SK-N-SH treated with all-trans-retinoic acid at 6 μM for 48 hours (cell line): ENCODE results near the gene TFEB.
"Not testable (repeated sequence)": the region's sequence is repeated elsewhere in the genome, so short reads cannot be mapped to it uniquely, and the experiment has no call there.

Experiments
- ATAC-seq: fragments of 200-7000 bp; cut with Tn5 transposase; 3 replicates; pipeline ENCODE4 v1.9.1; 2020; ENCODE audit warnings: mild to moderate bottlenecking, moderate library complexity
- ARNTL ChIP-seq: fragments of 450-650 bp; formaldehyde crosslinking; IDR thresholded peaks from 2 replicates; pipeline ENCODE4 v1.5.0; 2020; ENCODE audit warnings: low read depth, mild to moderate bottlenecking, moderate library complexity, borderline replicate concordance
- BACH2 ChIP-seq: fragments of 250-450 bp; sonication (Bioruptor Pico); IDR thresholded peaks from 2 replicates; pipeline ENCODE4 v1.9.0; 2021; ENCODE audit warnings: mild to moderate bottlenecking, borderline replicate concordance
- CSDC2 ChIP-seq: fragments of 250-450 bp; sonication (Bioruptor Pico); IDR thresholded peaks from 2 replicates; pipeline ENCODE4 v1.5.0; 2020; ENCODE audit warnings: mild to moderate bottlenecking, moderate library complexity
- ESRRG ChIP-seq: fragments of 250-450 bp; sonication (Bioruptor Pico); IDR thresholded peaks from 2 replicates; pipeline ENCODE4 v1.6.1; 2021; ENCODE audit warnings: mild to moderate bottlenecking
- GLIS3 ChIP-seq: fragments of 250-450 bp; sonication (Bioruptor Pico); IDR thresholded peaks from 2 replicates; pipeline ENCODE4 v1.5.0; 2020; ENCODE audit warnings: mild to moderate bottlenecking, moderate library complexity
- ISL1 ChIP-seq: fragments of 250-450 bp; sonication (Bioruptor Pico); IDR thresholded peaks from 2 replicates; pipeline ENCODE4 v2.1.2; 2022; ENCODE audit warnings: mild to moderate bottlenecking, moderate library complexity
- OSR1 ChIP-seq: fragments of 250-450 bp; sonication (Bioruptor Pico); IDR thresholded peaks from 2 replicates; pipeline ENCODE4 v1.8.0; 2022; ENCODE audit warnings: moderate library complexity, mild to moderate bottlenecking, inconsistent platforms
- PATZ1 ChIP-seq: fragments of 250-450 bp; sonication (Bioruptor Pico); IDR thresholded peaks from 2 replicates; pipeline ENCODE4 v1.8.0; 2020; ENCODE audit warnings: mild to moderate bottlenecking, moderate library complexity, borderline replicate concordance
- PPARA ChIP-seq: fragments of 250-450 bp; sonication (Bioruptor Pico); IDR thresholded peaks from 2 replicates; pipeline ENCODE4 v1.5.0; 2020; ENCODE audit warnings: mild to moderate bottlenecking, borderline replicate concordance
- RARB ChIP-seq: fragments of 250-450 bp; sonication (Bioruptor Pico); IDR thresholded peaks from 2 replicates; pipeline ENCODE4 v1.8.0; 2021; ENCODE audit warnings: mild to moderate bottlenecking, moderate library complexity
- SNAI2 ChIP-seq: fragments of 250-450 bp; sonication (Bioruptor Pico); IDR thresholded peaks from 2 replicates; pipeline ENCODE4 v1.5.0; 2020; ENCODE audit warnings: mild to moderate bottlenecking, moderate library complexity
- TOX ChIP-seq: fragments of 250-450 bp; sonication (Bioruptor Pico); IDR thresholded peaks from 2 replicates; pipeline ENCODE4 v1.8.0; 2021; ENCODE audit warnings: mild to moderate bottlenecking, moderate library complexity, borderline replicate concordance
- ZC3H10 ChIP-seq: fragments of 250-450 bp; sonication (Bioruptor Pico); IDR thresholded peaks from 2 replicates; pipeline ENCODE4 v1.5.1; 2021; ENCODE audit warnings: mild to moderate bottlenecking, moderate library complexity
- ZFP3 ChIP-seq: fragments of 250-450 bp; sonication (Bioruptor Pico); IDR thresholded peaks from 2 replicates; pipeline ENCODE4 v1.5.0; 2020; ENCODE audit warnings: mild to moderate bottlenecking, moderate library complexity
- ZFP30 ChIP-seq: fragments of 450-650 bp; formaldehyde crosslinking; IDR thresholded peaks from 2 replicates; pipeline ENCODE4 v1.5.0; 2022; ENCODE audit warnings: mild to moderate bottlenecking, moderate library complexity
- ZNF565 ChIP-seq: fragments of 450-650 bp; formaldehyde crosslinking; conservative IDR thresholded peaks from 2 replicates; pipeline ENCODE4 v1.5.0; 2020; ENCODE audit warnings: low read depth, mild to moderate bottlenecking, moderate library complexity
- ZNF70 ChIP-seq: fragments of 450-650 bp; formaldehyde crosslinking; IDR thresholded peaks from 2 replicates; pipeline ENCODE4 v1.5.0; 2020; ENCODE audit warnings: mild to moderate bottlenecking, moderate library complexity
- ZNF8 ChIP-seq: fragments of 450-650 bp; formaldehyde crosslinking; IDR thresholded peaks from 2 replicates; pipeline ENCODE4 v1.5.0; 2020; ENCODE audit warnings: mild to moderate bottlenecking, moderate library complexity
- TF ChIP-seq, protein P1 (sequence below): fragments of 250-450 bp; sonication (Bioruptor Pico); IDR thresholded peaks from 2 replicates; pipeline ENCODE4 v1.5.0; 2020; ENCODE audit warnings: mild to moderate bottlenecking, moderate library complexity
- TF ChIP-seq, protein P2 (sequence below): fragments of 250-450 bp; sonication (Bioruptor Pico); IDR thresholded peaks from 2 replicates; pipeline ENCODE4 v1.5.1; 2021; ENCODE audit warnings: mild to moderate bottlenecking, moderate library complexity
- TF ChIP-seq, protein P3 (sequence below): fragments of 250-450 bp; sonication (Bioruptor Pico); IDR thresholded peaks from 2 replicates; pipeline ENCODE4 v1.8.0; 2021; ENCODE audit warnings: low read depth, mild to moderate bottlenecking, moderate library complexity, borderline replicate concordance

Gene TFEB

GRCh38 chr6:41767112-41767833 lies 31.9 kb upstream of the TFEB start (continued):
- TF ChIP-seq, protein P1, sequence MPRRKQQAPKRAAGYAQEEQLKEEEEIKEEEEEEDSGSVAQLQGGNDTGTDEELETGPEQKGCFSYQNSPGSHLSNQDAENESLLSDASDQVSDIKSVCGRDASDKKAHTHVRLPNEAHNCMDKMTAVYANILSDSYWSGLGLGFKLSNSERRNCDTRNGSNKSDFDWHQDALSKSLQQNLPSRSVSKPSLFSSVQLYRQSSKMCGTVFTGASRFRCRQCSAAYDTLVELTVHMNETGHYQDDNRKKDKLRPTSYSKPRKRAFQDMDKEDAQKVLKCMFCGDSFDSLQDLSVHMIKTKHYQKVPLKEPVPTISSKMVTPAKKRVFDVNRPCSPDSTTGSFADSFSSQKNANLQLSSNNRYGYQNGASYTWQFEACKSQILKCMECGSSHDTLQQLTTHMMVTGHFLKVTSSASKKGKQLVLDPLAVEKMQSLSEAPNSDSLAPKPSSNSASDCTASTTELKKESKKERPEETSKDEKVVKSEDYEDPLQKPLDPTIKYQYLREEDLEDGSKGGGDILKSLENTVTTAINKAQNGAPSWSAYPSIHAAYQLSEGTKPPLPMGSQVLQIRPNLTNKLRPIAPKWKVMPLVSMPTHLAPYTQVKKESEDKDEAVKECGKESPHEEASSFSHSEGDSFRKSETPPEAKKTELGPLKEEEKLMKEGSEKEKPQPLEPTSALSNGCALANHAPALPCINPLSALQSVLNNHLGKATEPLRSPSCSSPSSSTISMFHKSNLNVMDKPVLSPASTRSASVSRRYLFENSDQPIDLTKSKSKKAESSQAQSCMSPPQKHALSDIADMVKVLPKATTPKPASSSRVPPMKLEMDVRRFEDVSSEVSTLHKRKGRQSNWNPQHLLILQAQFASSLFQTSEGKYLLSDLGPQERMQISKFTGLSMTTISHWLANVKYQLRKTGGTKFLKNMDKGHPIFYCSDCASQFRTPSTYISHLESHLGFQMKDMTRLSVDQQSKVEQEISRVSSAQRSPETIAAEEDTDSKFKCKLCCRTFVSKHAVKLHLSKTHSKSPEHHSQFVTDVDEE (CRISPR knock-in tag) = peak; percentile 62
- TF ChIP-seq TOX (CRISPR knock-in tag) = no peak

- ATAC-seq = not testable (repeated sequence)
These were observed 30.7 kb upstream of the TFEB start for GRCh38 chr6:41766043-41766664.

- no peak for TF ChIP-seq ZFP30 (CRISPR knock-in tag)
- TF ChIP-seq ZNF565 (CRISPR knock-in tag) = no peak
- no peak for TF ChIP-seq TOX (CRISPR knock-in tag)
- no peak for TF ChIP-seq ZNF70
- TF ChIP-seq PATZ1 (CRISPR knock-in tag) = no peak
- no peak for TF ChIP-seq ESRRG (CRISPR knock-in tag)
- no peak for TF ChIP-seq ARNTL (CRISPR knock-in tag)
- no peak for TF ChIP-seq OSR1 (CRISPR knock-in tag)
- TF ChIP-seq ZFP3 (CRISPR knock-in tag) = no peak
- TF ChIP-seq BACH2 (CRISPR knock-in tag) = no peak
- no peak for TF ChIP-seq ISL1 (CRISPR knock-in tag)
- no peak for TF ChIP-seq GLIS3 (CRISPR knock-in tag)
- no peak for TF ChIP-seq RARB (CRISPR knock-in tag)
- TF ChIP-seq, protein P2, sequence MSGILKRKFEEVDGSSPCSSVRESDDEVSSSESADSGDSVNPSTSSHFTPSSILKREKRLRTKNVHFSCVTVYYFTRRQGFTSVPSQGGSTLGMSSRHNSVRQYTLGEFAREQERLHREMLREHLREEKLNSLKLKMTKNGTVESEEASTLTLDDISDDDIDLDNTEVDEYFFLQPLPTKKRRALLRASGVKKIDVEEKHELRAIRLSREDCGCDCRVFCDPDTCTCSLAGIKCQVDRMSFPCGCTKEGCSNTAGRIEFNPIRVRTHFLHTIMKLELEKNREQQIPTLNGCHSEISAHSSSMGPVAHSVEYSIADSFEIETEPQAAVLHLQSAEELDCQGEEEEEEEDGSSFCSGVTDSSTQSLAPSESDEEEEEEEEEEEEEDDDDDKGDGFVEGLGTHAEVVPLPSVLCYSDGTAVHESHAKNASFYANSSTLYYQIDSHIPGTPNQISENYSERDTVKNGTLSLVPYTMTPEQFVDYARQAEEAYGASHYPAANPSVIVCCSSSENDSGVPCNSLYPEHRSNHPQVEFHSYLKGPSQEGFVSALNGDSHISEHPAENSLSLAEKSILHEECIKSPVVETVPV (CRISPR knock-in tag) = no peak
- no peak for TF ChIP-seq ZC3H10 (CRISPR knock-in tag)
- no peak for TF ChIP-seq CSDC2 (CRISPR knock-in tag)
- TF ChIP-seq SNAI2 = no peak
- TF ChIP-seq ZNF8 (CRISPR knock-in tag) = no peak
- no peak for TF ChIP-seq PPARA (CRISPR knock-in tag)
- TF ChIP-seq, protein P3, sequence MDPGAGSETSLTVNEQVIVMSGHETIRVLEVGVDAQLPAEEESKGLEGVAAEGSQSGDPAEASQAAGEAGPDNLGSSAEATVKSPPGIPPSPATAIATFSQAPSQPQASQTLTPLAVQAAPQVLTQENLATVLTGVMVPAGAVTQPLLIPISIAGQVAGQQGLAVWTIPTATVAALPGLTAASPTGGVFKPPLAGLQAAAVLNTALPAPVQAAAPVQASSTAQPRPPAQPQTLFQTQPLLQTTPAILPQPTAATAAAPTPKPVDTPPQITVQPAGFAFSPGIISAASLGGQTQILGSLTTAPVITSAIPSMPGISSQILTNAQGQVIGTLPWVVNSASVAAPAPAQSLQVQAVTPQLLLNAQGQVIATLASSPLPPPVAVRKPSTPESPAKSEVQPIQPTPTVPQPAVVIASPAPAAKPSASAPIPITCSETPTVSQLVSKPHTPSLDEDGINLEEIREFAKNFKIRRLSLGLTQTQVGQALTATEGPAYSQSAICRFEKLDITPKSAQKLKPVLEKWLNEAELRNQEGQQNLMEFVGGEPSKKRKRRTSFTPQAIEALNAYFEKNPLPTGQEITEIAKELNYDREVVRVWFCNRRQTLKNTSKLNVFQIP (CRISPR knock-in tag) = no peak
- TF ChIP-seq, all 23 proteins: peak for 0
These were observed 28.1 kb upstream of the TFEB start for GRCh38 chr6:41763470-41763869.

More at GRCh38 chr6:41763470-41763869, 28.1 kb upstream of the TFEB start:
- no peak for ATAC-seq
